Activated CD4-positive, alpha-beta T cell treated with anti-CD3 and anti-CD28 coated beads, Interleukin-2, amount 50 U/mL, for 1 hour (primary cell): ENCODE measurements around the gene CD63.

Experiments
- DNase-seq: peaks from one replicate; pipeline ENCODE4 v3.0.0-alpha.2; 2020

CD63 gene

DNA sequence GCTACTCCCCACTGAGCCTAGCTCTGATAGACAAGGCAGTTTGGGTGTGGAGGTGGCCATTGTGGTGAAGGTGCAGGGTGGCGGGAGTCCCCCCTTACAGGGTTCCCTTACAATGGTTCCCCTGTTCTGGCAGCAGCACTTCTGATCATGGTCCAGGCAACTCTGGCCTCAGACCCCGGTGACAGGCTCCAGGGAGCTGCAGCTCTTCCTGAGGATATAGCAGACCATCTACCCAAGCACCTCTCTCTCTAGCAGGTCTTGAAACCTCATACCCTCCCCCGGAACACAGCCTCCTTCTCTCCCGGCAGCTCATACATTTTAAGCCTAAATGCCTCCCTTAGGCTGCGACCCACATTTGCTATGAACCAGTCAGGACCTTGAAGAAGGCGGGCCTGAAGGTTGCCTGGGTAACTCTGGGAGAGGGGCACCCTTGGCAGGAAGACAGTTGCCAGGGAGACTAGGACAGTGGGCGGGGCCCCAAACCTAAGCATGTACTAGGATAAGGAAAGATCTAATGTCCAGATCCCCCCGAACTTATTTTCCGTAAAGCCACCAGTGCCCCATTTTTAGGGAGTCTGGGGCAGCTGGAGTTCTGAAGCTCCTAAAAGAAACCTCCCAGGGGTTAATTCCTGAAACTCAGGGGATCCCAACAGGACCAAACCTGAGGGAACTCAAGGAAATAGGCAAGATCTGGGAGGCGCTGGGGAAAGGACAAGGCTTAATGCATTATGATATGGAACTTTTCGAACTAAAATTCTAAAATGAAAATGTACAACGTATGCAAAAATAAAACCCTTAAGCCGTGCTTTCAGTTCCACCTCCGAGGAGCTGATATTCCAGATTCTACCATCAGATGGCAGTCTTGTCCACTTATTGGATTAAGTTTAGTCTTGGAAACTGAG lies 9.6 kb upstream of the CD63 start:
- DNase-seq, result peak; percentile 65

DNA sequence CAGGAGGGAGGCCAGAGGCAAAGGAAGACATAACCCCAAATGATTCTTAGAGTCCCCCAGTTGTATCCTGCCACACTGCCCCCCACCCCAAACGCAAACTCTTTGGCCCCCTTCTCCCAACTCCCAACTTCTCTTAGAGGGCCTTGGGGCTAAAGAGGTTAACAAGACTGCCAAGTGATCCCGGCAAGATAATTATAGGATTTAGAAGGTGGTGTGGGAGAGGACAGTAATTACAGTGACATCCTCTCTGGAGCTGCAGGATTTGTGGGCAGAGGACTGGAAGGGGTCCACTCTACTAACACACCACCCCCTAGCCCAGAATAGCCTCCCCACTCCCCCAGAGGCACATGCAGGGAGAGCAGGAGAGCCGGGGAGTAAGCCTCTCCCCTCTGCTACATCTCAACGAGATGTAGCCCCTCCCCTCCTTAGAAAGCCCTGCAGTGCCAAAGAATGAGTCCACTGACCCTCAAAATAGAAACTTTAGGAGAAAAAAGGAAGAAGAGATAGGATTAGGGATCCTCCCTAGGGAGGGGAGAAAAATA lies 8.8 kb upstream of the CD63 start:
- DNase-seq, result no peak

DNA sequence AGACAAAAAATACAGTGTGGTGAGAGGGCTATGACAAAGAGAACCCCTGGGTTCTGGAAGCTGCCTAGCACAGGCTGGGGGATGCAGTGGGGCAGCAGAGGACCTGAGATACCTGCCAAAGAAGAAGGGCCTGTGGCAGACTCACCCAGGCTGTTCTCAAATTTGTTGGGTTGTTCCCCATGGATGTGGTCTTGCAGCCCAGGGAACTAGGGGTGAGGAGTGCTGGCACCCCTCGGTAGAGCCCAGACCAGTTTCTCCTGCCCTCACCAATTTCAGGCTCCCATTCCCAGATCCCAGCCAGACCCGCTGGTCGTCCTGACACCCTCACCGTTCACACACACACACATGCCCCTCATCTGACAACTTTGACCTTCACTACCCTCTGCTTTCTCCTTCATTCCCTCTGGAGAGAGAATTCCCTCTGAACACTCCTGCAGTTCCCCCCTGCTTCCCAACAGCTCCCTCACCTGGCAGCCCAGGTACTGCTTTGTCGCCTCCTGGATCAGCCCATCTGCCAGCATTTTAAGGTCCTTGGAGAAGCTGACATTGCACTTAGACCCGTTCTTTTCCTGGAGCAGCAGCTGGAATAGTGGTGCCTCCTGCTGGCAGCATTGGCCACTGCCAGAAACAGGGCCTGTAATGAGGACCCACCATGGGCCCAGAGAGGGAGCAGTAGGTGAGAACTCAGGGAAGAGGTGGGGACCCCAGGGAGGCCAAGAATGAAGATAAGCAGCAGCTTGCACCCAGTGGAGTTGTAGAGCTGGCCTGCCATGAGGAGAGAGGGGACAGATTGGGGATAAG lies 8.2 kb upstream of the CD63 start:
- peak; percentile 53 for DNase-seq

DNA sequence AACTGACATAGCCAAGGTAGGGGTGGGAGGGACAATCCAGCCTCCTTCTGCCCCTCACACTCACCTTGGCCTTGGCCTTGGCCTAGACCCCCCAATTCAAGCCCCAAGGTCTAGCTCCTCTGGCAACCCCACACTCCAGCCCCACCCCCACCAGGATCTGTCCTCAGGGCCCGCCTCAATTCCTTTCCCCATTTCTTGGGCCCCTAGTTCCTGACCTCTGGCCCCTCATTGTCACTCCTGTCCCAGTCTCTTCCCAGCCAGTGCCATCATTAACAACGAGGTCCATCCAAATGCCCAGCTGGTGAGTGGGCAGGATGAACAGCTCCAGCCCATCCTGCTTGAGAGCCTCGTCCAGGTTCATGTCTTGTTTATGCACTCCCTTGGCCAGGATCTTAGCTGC lies 7.3 kb upstream of the CD63 start:
- no peak for DNase-seq

DNA sequence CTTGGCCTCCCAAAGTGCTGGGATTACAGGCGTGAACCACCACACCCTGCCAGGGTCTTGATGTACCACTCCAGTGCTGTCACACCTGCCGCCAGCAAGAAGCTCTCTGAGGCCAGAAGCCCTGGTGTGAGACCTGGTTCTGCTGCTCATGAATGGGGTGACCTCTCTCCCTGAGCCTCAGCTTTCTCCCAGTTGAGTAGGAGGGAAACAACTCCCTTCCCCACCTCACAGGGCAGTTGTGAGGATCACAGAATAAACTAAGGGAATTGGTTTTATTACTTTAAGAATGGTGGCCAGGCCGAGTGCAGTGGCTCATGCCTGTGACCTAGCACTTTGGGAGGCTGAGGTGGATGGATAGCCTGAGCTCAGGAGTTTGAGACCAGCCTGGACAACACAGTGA lies 5.8 kb upstream of the CD63 start:
- DNase-seq, result no peak

DNA sequence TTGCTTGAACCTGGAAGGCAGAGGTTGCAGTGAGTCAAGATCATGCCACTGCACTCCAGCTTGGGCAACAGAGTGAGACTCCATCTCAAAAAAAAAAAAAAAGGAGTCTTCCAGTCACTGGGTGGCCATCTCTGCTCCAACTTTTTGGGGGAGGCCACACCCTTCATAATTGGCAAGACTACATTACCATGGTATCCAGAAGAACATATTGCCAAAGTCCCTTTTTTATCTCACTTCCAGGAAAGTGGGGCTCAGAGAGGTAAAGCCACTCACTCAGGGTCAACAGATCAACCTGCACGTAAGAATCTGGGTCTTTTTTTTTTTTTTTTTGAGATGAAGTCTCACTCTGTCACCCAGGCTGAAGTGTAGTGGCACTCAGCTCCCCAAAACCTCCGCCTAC lies 5.0 kb upstream of the CD63 start:
- no peak for DNase-seq

DNA sequence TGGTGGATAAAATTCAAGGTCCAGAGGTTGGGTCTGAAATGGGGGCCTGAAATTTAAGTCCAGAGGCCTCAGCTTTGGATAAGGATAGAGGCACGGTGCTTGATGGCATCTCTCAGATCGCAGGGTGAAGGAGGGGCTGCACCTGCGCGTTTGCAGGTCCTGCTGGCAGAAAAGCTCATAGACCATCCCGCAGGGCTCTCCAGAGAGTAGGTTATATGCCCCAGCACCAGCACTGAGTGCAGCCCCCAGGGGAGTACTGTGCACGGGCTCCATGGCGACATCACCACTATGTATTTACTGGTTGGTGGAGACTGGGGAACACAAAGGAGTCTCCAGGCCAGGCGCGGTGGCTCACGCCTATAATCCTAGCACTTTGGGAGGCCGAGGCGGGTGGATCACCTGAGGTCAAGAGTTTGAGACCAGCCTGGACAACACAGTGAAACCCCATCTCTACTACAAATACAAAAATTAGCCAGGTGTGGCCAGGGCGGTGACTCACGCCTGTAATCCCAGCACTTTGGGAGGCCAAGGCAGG lies 4.3 kb upstream of the CD63 start:
- no peak for DNase-seq

DNA sequence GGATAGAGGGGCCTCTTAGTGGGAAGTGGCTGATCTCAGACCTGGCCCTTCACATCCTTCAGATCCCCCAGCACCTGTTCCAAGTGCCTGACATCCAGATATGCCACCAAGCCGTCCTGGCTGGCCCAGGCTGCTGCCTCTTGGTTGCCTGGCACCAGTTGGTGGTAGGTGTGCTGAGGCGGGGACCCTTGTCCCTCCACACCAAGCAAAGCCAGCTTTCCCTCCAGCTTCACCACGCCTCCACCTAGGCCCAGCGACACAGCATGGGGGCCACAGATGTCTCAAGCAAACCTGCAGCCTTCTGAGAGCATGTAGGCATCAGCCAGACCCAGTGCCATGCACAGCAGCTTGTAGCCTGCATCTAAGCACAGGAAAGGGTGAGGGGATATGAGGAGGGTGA lies 3.5 kb upstream of the CD63 start:
- DNase-seq, result no peak

DNA sequence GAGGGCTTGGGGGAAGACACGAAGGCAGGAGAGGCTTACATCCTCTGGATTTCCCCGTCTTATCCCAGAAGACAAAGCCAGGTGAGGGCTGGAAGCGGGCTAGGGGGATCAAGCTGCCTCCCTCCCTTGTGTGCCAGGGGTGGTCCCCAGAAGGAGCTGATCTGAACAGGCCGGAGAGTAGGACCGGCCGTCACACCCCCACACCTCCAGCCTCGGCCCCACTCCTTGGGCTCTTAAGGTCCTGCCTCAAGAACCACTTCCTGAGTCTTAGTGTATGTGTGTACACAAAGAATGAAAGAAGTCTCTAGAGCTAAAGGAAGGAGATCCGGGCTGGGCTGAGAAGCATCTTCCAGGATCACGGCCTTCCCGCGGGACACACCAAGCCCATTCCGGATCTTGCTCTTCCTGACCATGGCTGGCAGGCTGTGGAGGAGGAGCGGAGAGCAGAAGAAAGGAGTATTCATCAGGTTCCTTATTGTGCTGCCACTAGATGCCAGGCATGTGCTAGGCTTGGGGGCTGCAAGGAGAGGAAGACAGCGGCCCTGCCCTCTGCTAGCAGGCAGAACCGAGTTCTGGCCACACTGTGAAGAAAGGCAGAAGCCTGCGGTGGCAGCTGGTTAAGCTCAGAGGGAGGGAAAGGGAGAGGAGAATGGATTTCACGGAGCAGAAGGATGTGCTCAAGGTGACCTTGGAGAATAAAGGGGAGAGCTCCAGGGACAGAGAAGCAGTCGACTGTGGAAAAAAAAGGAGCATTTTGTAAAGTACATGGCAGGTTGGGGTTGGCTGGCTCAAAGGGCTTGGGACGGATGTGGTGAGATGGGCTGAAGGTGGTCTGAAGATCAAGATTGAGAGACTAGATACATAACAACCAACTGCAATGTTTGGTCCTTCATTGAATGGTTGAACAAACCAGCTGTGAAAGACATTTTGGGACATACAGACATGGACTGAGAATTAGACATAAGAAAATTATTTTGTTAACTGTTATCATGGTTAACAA lies 1.3 kb upstream of the CD63 start:
- no peak for DNase-seq

DNA sequence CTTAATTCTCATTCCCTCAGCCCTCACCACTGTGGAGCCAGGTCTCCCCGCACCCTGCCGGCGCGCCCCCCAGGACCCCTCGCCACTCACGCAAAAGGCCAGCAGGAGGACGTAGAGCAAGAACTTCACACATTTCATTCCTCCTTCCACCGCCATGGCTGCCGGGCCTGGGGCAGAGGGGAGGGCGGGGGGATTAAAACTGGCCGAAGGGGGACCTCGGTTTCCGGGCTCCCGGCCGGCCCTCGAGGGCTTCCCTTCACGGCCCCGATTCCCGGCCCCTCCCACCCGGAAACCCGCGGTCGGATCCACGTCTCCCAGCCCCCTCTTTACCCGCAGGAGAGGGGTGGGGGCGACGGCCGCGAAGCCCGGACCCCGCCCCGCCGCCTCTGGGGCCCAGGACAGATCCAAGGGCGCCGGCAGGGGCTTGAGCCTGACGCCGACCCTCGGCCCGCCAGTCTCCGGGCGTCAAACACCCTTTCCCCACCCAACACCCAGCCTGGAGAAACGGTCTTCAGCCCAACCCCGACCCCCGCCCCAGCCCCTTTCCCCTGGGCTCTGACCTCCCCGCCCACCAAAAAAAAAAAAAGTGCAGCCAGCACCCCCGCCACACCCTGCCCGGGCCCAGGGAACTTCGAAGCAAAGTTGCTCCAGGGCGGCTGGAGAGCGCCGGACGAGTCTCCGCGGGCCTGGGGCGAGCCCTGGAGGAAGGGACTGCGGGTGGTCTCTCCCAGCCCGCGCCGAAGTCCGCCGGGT lies 447 bp downstream of the CD63 start:
- DNase-seq, result no peak

DNA sequence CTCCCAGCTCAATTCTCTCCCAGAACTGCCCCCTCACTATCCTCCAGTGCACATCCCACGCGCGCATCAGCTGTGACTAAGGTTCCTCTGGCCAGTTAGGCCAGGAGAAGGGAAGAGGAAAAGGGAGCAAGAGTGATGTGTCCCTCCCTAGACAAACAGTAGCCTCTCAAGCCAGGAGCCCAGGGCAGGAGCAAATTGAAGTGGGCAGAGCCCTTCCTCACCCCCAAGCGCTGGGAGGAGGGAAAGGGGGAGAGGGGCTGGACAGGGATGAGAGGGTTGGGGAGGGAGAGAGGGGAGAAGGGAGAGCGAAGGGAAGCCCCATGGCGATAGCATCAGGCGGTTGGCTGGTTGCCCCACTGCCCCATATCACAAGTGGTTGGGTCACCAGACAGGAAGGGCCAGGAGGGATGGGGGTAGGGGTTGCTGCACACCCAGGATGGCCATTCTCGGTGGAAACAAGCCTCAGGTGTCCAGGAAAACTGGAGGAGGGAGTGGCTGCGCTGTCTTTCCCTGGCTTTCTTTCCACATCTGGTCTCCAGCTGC lies 1.1 kb downstream of the CD63 start:
- DNase-seq, result no peak

DNA sequence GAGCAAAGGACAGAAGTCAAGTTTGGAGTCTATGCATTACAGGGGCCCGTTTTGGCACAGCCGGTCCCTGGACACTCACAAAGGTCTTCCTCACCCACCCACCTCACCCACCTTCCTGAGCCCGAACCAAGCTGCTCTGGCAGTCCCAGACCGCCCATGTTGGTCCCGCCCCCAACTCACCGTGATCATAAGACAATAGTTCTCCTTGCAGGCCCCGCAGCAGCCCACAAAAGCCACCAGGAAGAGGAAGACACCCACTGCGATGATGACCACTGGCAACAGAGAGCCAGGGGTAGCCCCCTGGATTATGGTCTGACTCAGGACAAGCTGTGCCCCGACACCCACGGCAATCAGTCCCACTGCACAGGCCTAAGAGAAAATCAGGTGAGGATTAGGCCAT lies 1.8 kb downstream of the CD63 start:
- DNase-seq, result no peak

DNA sequence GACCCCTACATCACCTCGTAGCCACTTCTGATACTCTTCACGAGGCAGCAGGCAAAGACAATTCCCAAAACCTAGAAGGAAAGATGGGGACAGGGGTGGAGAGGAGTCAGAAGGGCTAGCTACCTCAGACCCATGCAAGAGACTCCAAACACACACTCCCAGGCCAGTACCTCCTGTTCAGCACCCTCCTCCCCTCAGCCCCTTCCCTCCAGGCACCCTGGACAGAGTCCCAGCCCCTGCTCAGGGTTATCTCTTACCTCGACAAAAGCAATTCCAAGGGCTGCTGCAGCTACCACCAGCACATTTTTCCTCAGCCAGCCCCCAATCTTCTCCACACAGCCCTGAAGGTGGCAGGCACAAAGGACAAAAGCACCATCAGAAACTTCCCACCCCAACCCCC lies 3.3 kb downstream of the CD63 start:
- no peak for DNase-seq

DNA sequence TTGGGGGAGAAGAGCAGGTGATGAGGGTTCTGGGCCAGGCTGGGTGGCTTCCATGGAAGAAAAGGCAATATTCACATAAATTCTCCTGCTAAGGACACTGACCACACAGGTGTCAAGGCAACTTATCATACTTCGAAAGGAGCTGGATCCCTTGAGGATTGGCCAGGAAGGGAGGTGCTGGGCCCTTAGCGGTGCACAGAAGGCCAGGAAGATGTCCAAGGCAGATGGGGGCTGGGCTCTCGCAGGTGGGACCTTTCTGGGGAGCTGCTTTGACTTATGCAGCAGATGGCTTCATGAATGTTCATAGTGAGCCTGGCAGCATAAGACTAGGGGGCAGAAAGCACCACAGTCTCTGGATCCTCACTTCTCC lies 3.9 kb downstream of the CD63 start:
- DNase-seq, result no peak

DNA sequence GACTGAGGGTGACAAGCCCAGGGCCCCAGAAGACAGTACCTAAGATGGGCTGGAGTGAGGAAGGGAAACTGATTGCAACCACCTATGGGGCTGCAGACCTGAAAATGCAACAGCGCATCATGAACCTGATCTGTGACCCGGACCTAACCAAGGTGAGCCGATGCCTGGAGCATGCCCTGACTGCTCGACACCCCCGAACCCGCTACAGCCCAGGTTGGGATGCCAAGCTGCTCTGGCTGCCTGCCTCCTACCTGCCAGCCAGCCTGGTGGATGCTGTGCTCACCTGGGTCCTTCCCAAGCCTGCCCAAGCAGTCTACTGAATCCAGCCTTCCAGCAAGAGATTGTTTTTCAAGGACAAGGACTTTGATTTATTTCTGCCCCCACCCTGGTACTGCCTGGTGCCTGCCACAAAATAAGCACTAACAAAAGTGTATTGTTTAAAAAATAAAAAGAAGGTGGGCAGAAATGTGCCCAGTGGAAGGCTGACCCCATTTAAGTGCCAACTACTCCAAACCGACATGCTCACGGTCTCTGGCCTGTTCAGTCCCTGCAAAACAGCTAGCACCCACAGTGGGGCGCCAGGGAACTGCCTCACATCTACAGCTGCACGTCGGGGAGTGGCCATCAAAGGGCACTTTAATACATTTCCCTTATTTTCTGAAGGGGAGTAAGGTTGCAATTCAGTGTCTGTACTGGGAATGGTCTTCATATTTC lies 4.4 kb downstream of the CD63 start:
- peak; percentile 66 for DNase-seq

DNA sequence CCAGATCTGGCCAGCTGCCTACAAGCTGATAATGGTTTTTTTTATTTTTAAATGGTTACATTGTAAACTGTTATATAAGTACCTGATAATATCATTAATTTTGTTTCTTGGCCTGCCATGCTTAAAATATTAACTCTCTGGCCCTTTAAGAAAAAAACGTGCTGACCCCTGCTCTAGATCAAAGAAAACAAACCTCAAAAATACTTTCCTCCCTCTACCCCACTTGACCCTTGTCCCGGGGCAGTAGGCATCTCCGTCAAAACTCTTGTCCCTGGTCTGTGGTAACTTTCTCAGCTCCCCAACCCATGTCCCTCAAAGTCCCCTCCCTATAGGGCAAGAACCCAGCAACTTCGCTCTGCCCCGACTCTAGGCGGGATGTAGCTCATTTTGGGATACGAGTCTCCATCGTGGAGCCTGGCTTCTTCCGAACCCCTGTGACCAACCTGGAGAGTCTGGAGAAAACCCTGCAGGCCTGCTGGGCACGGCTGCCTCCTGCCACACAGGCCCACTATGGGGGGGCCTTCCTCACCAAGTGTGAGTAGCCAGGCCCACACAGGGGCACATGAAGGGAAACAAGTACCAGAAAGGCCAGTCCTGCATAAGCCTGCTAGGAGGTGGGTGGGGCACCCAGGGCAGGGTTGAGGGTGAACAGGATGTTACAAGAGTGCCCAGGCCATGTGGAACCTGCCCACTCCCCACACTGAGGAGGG lies 5.1 kb downstream of the CD63 start:
- no peak for DNase-seq

DNA sequence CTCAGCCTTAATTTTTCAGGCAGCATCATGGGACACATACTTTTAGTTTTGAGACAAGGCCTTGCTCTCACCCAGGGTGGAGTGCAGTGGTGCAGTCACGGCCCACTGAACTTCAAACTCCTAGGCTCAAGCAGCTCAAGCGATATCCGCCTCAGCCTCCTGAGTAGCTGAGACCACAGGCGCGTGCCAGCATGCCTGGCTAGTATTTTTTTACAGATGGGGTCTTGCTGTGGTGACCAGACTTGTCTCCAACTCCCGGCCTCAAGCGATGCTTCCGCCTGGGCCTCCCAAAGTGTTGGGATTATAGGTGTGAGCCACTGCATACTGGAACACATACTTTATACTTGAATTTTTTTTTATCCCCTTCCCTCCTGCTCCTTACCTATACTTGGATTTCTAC lies 5.9 kb downstream of the CD63 start:
- DNase-seq, result no peak

DNA sequence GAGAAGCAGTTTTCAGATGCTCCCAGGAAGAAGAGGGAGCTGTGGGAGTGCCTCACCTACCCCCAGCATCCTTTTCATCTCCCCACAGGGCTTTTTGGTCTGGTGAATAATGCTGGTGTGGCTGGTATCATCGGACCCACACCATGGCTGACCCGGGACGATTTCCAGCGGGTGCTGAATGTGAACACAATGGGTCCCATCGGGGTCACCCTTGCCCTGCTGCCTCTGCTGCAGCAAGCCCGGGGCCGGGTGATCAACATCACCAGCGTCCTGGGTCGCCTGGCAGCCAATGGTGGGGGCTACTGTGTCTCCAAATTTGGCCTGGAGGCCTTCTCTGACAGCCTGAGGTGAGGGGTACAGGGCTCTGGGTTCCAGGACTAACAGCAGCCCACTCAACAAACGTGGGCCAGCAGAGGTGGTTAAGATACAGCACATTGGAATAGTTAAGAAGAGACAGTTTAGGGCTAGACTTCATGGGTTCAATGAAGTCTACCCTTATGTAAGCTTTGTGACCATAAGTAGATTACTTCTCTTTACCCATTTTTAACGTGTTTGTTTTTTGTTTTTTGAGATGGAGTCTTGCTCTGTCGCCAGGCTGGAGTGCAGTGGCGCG lies 7.1 kb downstream of the CD63 start:
- DNase-seq, result no peak

DNA sequence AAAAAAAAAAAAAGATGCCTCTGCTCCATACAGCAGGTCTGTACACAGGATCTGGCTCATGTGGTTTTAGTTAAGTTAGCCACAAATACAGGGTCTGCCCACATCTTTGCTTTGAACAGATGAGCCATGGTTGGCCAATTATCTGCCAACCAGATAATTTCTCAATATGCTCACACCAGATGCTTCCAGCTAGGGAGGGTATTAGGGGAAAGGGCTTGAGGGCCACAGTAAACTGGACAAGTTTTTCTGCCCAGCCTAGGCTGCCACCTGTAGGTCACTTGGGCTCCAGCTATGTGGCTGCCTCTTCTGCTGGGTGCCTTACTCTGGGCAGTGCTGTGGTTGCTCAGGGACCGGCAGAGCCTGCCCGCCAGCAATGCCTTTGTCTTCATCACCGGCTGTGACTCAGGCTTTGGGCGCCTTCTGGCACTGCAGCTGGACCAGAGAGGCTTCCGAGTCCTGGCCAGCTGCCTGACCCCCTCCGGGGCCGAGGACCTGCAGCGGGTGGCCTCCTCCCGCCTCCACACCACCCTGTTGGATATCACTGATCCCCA lies 7.8 kb downstream of the CD63 start:
- DNase-seq, result no peak
